ENCODE measurements around the gene FASTKD2.
A peak's percentile ranks its signal among the peaks of the same experiment; 100 is the strongest.

FASTKD2 gene

GRCh38 chr2:206765242-206766056 is at the start of gene FASTKD2, which contains the start of gene MDH1B:
Gene FASTKD2 (plus strand): TSS chr2:206765606. CDS start chr2:206766694, 1,088 bp downstream.
Gene MDH1B (minus strand): TSS chr2:206765328. CDS start chr2:206765271, 57 bp downstream.
- DNase-seq (ENCODE audit: low spot score), result peak; percentile 88

GRCh38 chr2:206716623-206717022 is 48.8 kb upstream of the FASTKD2 start:
- no peak for DNase-seq (ENCODE audit: low spot score)

GRCh38 chr2:206718296-206718695 is 47.1 kb upstream of the FASTKD2 start, which contains the start of gene DYTN:
Gene DYTN (minus strand): TSS chr2:206718396. CDS start chr2:206718279, 117 bp downstream.
- no peak for DNase-seq (ENCODE audit: low spot score)

GRCh38 chr2:206721256-206721920 is 44.0 kb upstream of the FASTKD2 start:
- no peak for DNase-seq (ENCODE audit: low spot score)

GRCh38 chr2:206723288-206723687 is 42.1 kb upstream of the FASTKD2 start:
- DNase-seq (ENCODE audit: low spot score), result no peak

GRCh38 chr2:206727287-206727686 is 38.1 kb upstream of the FASTKD2 start:
- DNase-seq (ENCODE audit: low spot score), result no peak

- DNase-seq (ENCODE audit: low spot score), result no peak
These were observed 36.9 kb upstream of the FASTKD2 start for GRCh38 chr2:206728277-206729199.

GRCh38 chr2:206733341-206733740 is 32.1 kb upstream of the FASTKD2 start:
- no peak for DNase-seq (ENCODE audit: low spot score)

- no peak for DNase-seq (ENCODE audit: low spot score)
These were observed 28.5 kb upstream of the FASTKD2 start for GRCh38 chr2:206736935-206737334.

- DNase-seq (ENCODE audit: low spot score), result no peak
These were observed 26.1 kb upstream of the FASTKD2 start for GRCh38 chr2:206739271-206739670.

- no peak for DNase-seq (ENCODE audit: low spot score)
These were observed 24.6 kb upstream of the FASTKD2 start for GRCh38 chr2:206740800-206741199.

GRCh38 chr2:206756816-206757215 is 8.6 kb upstream of the FASTKD2 start:
- no peak for DNase-seq (ENCODE audit: low spot score)

GRCh38 chr2:206764673-206765241 is 649 bp upstream of the FASTKD2 start:
- DNase-seq (ENCODE audit: low spot score), result no peak

GRCh38 chr2:206766057-206766930 is 888 bp downstream of the FASTKD2 start:
- no peak for DNase-seq (ENCODE audit: low spot score)

GRCh38 chr2:206774871-206775270 is 9.5 kb downstream of the FASTKD2 start:
- no peak for DNase-seq (ENCODE audit: low spot score)

GRCh38 chr2:206776432-206776831 is 11.0 kb downstream of the FASTKD2 start:
- DNase-seq (ENCODE audit: low spot score), result no peak

- DNase-seq (ENCODE audit: low spot score), result no peak
These were observed 15.3 kb downstream of the FASTKD2 start for GRCh38 chr2:206780671-206781070.

- no peak for DNase-seq (ENCODE audit: low spot score)
These were observed 18.3 kb downstream of the FASTKD2 start for GRCh38 chr2:206783718-206784117.

GRCh38 chr2:206784559-206785353 is 19.4 kb downstream of the FASTKD2 start:
- DNase-seq (ENCODE audit: low spot score), result no peak
